Naive thymus-derived CD4-positive, alpha-beta T cell (primary cell): ENCODE results near the gene GDPD5. TPM values are rescaled to one million over a fixed set of nuclear protein-coding genes. Genes with fewer than 3 reads are reported as not detected.

Experiments used
- ATAC-seq: fragments of 150-1000 bp; cut with Tn5 transposase; 2 replicates; pipeline ENCODE4 v1.10.0; 2021; ENCODE audit warnings: mild to moderate bottlenecking, moderate library complexity
- CTCF ChIA-PET: fragments of 350-600 bp; sonication (Branson Sonifier 250); formaldehyde crosslinking; loops from one replicate; lab custom pipeline; 2021; ENCODE audit warnings: antibody characterized with exemption; lab: Charles Lee
- POLR2A ChIA-PET: fragments of 350-600 bp; sonication (Branson Sonifier 250); formaldehyde crosslinking; loops from one replicate; lab custom pipeline; 2021; ENCODE audit warnings: antibody characterized with exemption, inconsistent platforms; lab: Charles Lee
- DNase-seq, 9 donors: peaks; one replicate each; pipeline versions ENCODE4 v3.0.0 to v3.0.0-alpha.2; 2020 to 2022; ENCODE audit warnings: mixed read lengths in 1 of 9
- H3K27ac ChIP-seq: one replicate; pipeline ENCODE4 v1.7.0; 2013; ENCODE audit warnings: mild to moderate bottlenecking, low read depth, low read length, moderate library complexity
- H3K27me3 ChIP-seq, 2 donors: one replicate each; pipeline ENCODE4 v1.7.0; 2013; ENCODE audit warnings: low read length in 2 of 2, mild to moderate bottlenecking in 2 of 2, moderate library complexity in 2 of 2; ENCODE audit not compliant: control insufficient read depth in 2 of 2, insufficient read depth in 2 of 2
- H3K36me3 ChIP-seq, 3 experiments: 1 replicate in 2 of 3; 2 replicates in 1 of 3; pipeline ENCODE4 v1.7.0; 2013; ENCODE audit warnings: low read length in 3 of 3, mild to moderate bottlenecking in 3 of 3, moderate library complexity in 1 of 3; ENCODE audit not compliant: insufficient read depth in 3 of 3, control insufficient read depth in 2 of 3
- H3K4me1 ChIP-seq, 2 donors: one replicate each; pipeline ENCODE4 v1.7.0; 2013; ENCODE audit warnings: low read length in 2 of 2, mild to moderate bottlenecking in 2 of 2, moderate library complexity in 1 of 2; ENCODE audit not compliant: control insufficient read depth in 2 of 2, insufficient read depth in 2 of 2
- H3K4me3 ChIP-seq: 2 replicates; pipeline ENCODE4 v1.7.0; 2013; ENCODE audit warnings: mild to moderate bottlenecking, low read length
- H3K9me3 ChIP-seq, 3 experiments: 1 replicate in 2 of 3; 2 replicates in 1 of 3; pipeline ENCODE4 v1.7.0; 2013; ENCODE audit warnings: low read length in 3 of 3; ENCODE audit not compliant: control insufficient read depth in 2 of 3
- H3K27ac Mint-ChIP-seq, 9 donors: one replicate each; pipeline ENCODE4 v1.8.0; 2020 to 2022; ENCODE audit warnings: mixed read lengths in 9 of 9, mild to moderate bottlenecking in 8 of 9, moderate library complexity in 5 of 9, inconsistent platforms in 2 of 9
- H3K27me3 Mint-ChIP-seq, 5 donors: one replicate each; pipeline ENCODE4 v1.8.0; 2021 to 2022; ENCODE audit warnings: mixed read lengths in 5 of 5, mild to moderate bottlenecking in 1 of 5
- H3K36me3 Mint-ChIP-seq, 5 donors: one replicate each; pipeline ENCODE4 v1.8.0; 2020 to 2022; ENCODE audit warnings: mixed read lengths in 5 of 5, mild to moderate bottlenecking in 3 of 5, inconsistent platforms in 1 of 5
- H3K4me1 Mint-ChIP-seq, 7 donors: one replicate each; pipeline ENCODE4 v1.8.0; 2020 to 2022; ENCODE audit warnings: mixed read lengths in 7 of 7, mild to moderate bottlenecking in 3 of 7, inconsistent platforms in 1 of 7
- H3K4me3 Mint-ChIP-seq, 10 donors: one replicate each; pipeline ENCODE4 v1.8.0; 2020 to 2022; ENCODE audit warnings: mild to moderate bottlenecking in 10 of 10, mixed read lengths in 10 of 10, moderate library complexity in 6 of 10, inconsistent platforms in 2 of 10
- H3K9me3 Mint-ChIP-seq, 11 donors: one replicate each; pipeline ENCODE4 v1.8.0; 2020 to 2022; ENCODE audit warnings: mixed read lengths in 11 of 11, mild to moderate bottlenecking in 4 of 11, inconsistent platforms in 1 of 11, moderate library complexity in 1 of 11
- intact Hi-C, 2 donors: fragments of 100-400 bp; cut with micrococcal nuclease; formaldehyde crosslinking; loops; one replicate each; pipeline ENCODE4 v1.15.1; 2023
- polyA plus RNA-seq, 2 donors: library from polyadenylated mRNA; unstranded; fragments of 300-500 nt; fragmentation: Illumina TruSeq; gene quantifications; one replicate each; pipeline ENCODE4 v1.2.3, GENCODE V29; 2021
- total RNA-seq, 6 experiments: library from RNA in 5 of 6; stranded (reverse) in 5 of 6; gene quantifications; 1 replicate in 5 of 6; 2 replicates in 1 of 6; pipeline ENCODE4 v1.2.3 and lab custom pipeline; 2021 to 2026

GDPD5 gene
- total and polyA plus RNA-seq, 7 experiments from 2014 or later, result 3.9 to 50.3 (median 21.1) TPM

DNA sequence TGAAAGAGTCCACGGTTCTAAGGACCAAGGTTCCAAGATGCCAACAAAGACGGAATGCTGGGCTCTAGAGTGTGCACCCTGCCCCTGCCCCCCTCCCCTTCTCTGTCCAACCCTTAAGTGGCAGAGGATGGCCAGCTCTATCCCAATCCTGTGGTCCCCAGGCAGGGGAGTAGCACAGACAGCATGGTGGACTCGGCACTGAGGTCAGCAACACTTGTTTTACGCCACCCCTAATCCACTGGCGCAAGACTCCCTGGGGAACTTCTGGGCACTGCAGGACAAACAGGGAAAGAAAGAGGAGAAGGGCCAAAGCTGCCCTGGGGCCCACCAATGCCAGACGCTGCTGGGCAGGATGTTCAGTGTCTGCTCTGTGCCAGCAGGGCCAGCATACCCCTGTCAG lies 18.9 kb downstream of the GDPD5 start:
- Mint-ChIP-seq H3K9me3 (no peaks in the 10 kb centered on the region), H3K27ac (peak overlapping the region in 2 of 9 donors; percentile 14 to 96), H3K27me3 (no peaks in the 10 kb centered on the region), H3K36me3 (no peaks in the 10 kb centered on the region), H3K4me1 (peaks cover 13 to 25% (median 18%) of the 10 kb centered on the region in 7 donors), H3K4me3 (no peak overlapping the region)
- Histone ChIP-seq H3K4me1 (peaks cover 20 to 22% of the 10 kb centered on the region in 2 donors), H3K4me3 (no peak overlapping the region), H3K27ac (no peak overlapping the region), H3K27me3 (no peaks in the 10 kb centered on the region), H3K36me3 (no peaks in the 10 kb centered on the region), H3K9me3 (no peaks in the 10 kb centered on the region)
- ChIA-PET CTCF (no interaction called here), POLR2A (no interaction called here)
- ATAC-seq, result no peak
- intact Hi-C loops, result no loop called here
- no peak for DNase-seq

DNA sequence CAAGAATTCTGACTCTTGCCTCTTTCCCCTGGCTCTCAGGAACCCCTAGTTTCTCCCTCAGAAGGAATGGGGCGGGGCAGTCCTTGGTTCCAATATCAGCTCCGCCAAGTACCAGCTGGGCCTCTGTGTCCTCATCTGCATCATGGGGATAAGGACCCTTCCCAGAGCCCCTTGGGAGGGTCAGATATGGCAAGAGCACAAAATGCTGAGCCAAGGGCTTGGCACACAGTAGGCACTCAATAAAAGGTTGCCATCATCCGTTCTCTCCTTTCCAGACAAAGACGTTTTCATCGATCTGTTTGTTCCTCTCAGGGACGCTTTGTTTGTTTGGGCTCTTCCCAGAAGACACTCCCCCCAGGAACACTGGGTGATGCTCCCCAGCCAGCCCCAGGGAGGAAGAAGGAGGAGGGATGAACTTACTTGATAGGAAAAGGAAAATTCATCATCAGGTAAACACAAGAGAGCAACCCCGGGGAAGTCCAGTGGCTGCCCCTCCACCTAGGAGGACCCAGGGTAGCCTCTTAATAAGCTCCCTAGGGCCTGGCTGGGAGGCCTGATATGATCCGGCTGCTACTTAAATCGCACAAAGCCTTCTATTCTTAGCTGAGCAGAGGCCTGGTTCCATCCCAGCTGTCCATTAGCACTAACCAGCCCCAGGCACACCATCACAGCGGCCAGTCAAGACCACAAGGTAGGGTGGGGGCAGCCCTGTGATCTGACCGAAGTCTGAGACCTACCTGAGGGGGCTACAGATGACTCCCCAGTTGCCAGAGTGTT lies 19.6 kb downstream of the GDPD5 start:
- peak overlapping the region in 3 of 9 donors; percentile 5 to 33 (median 14) for H3K27ac Mint-ChIP-seq

DNA sequence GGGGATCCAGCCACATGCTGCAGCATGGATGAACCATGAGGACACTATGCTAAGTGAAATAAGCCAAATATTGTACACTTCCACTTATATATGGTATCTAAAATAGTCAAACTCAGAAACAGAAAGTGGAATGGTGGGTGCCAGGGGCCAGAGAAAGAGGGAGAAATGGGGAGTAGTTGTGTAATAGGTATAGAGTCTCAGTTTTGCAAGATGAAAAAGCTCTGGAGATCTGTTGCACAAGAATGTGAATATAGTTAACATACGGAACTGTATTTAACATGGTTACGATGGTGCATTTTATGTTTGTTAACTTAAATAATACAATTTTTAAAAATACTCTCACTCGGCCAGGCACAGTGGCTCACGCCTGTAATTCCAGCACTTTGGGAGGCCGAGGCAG lies 21.2 kb downstream of the GDPD5 start:
- H3K27ac ChIP-seq, result no peak overlapping the region
- no peaks in the 10 kb centered on the region for H3K27me3 ChIP-seq
- no peak overlapping the region for H3K4me3 Mint-ChIP-seq
- H3K9me3 Mint-ChIP-seq, result no peaks in the 10 kb centered on the region
- peaks cover 0 to 3% (median 0%) of the 10 kb centered on the region in 5 donors for H3K36me3 Mint-ChIP-seq
- H3K27me3 Mint-ChIP-seq, result no peaks in the 10 kb centered on the region
- peaks cover 13 to 32% (median 18%) of the 10 kb centered on the region in 7 donors for H3K4me1 Mint-ChIP-seq
- DNase-seq (no peak), ATAC-seq (no peak)
- intact Hi-C loops, result no loop called here
- no peaks in the 10 kb centered on the region for H3K9me3 ChIP-seq
- CTCF ChIA-PET, result no interaction called here
- H3K36me3 ChIP-seq, result no peaks in the 10 kb centered on the region
- POLR2A ChIA-PET, result interaction anchor here (0.6 kb wide), 1 partner anchor 116 kb away, joined by 4 read pairs; no protein-coding TSS in a partner anchor
- H3K4me3 ChIP-seq, result no peak overlapping the region
- peaks cover 19 to 20% of the 10 kb centered on the region in 2 donors for H3K4me1 ChIP-seq
- H3K27ac Mint-ChIP-seq, result no peak overlapping the region

More for the DNA sequence above, 19.6 kb downstream of the GDPD5 start:
- H3K4me3 Mint-ChIP-seq, result no peak overlapping the region
- Histone ChIP-seq H3K27me3 (no peaks in the 10 kb centered on the region), H3K27ac (no peak overlapping the region), H3K4me1 (peaks cover 20 to 22% of the 10 kb centered on the region in 2 donors), H3K9me3 (no peaks in the 10 kb centered on the region), H3K4me3 (no peak overlapping the region), H3K36me3 (no peaks in the 10 kb centered on the region)
- H3K4me1 Mint-ChIP-seq, result peaks cover 13 to 25% (median 18%) of the 10 kb centered on the region in 7 donors
- no peaks in the 10 kb centered on the region for H3K27me3 Mint-ChIP-seq
- H3K9me3 Mint-ChIP-seq, result no peaks in the 10 kb centered on the region
- ChIA-PET CTCF (no interaction called here), POLR2A (no interaction called here)
- DNase-seq, result no peak
- intact Hi-C loops, result no loop called here
- H3K36me3 Mint-ChIP-seq, result no peaks in the 10 kb centered on the region
- no peak for ATAC-seq

- Histone ChIP-seq H3K9me3 (no peaks in the 10 kb centered on the region), H3K4me3 (no peak overlapping the region), H3K36me3 (no peaks in the 10 kb centered on the region), H3K4me1 (peaks cover 11 to 12% of the 10 kb centered on the region in 2 donors), H3K27me3 (no peaks in the 10 kb centered on the region), H3K27ac (no peak overlapping the region)
- ChIA-PET CTCF (no interaction called here), POLR2A (no interaction called here)
- Mint-ChIP-seq H3K27ac (no peak overlapping the region), H3K4me3 (no peak overlapping the region), H3K4me1 (peaks cover 10 to 30% (median 14%) of the 10 kb centered on the region in 7 donors), H3K36me3 (peaks cover 0 to 3% (median 0%) of the 10 kb centered on the region in 5 donors), H3K27me3 (no peaks in the 10 kb centered on the region), H3K9me3 (no peaks in the 10 kb centered on the region)
- DNase-seq, result no peak
- intact Hi-C loops, result no loop called here
- no peak for ATAC-seq
These were observed 22.1 kb downstream of the GDPD5 start for GRCh38 chr11:75503531-75504099.

GRCh38 chr11:75502138-75502537 lies 23.6 kb downstream of the GDPD5 start:
- POLR2A ChIA-PET, result no interaction called here
- no peak overlapping the region for H3K27ac ChIP-seq
- H3K4me3 ChIP-seq, result no peak overlapping the region
- intact Hi-C loops, result no loop called here
- Mint-ChIP-seq H3K4me3 (no peak overlapping the region), H3K27ac (peak overlapping the region in 1 of 9 donors; percentile 52), H3K9me3 (no peaks in the 10 kb centered on the region), H3K27me3 (no peaks in the 10 kb centered on the region), H3K36me3 (peaks cover 0 to 3% (median 0%) of the 10 kb centered on the region in 5 donors), H3K4me1 (peaks cover 0 to 23% (median 0%) of the 10 kb centered on the region in 7 donors)
- ATAC-seq, result no peak
- H3K4me1 ChIP-seq, result no peaks in the 10 kb centered on the region
- no peaks in the 10 kb centered on the region for H3K9me3 ChIP-seq
- CTCF ChIA-PET, result no interaction called here
- no peaks in the 10 kb centered on the region for H3K27me3 ChIP-seq
- DNase-seq, result no peak
- H3K36me3 ChIP-seq, result no peaks in the 10 kb centered on the region

- ChIA-PET CTCF (interaction anchor here (0.7 kb wide), 1 partner anchor 22 kb away, joined by 3 read pairs; no protein-coding TSS in a partner anchor), POLR2A (no interaction called here)
- intact Hi-C loops, result no loop called here
- H3K27ac Mint-ChIP-seq, result peak overlapping the region in 1 of 9 donors; percentile 2
- DNase-seq, result no peak
- Histone ChIP-seq H3K36me3 (no peaks in the 10 kb centered on the region), H3K27me3 (no peaks in the 10 kb centered on the region), H3K9me3 (no peaks in the 10 kb centered on the region), H3K4me3 (no peak overlapping the region), H3K4me1 (no peaks in the 10 kb centered on the region), H3K27ac (no peak overlapping the region)
- H3K4me1 Mint-ChIP-seq, result peaks cover 0 to 23% (median 0%) of the 10 kb centered on the region in 7 donors
- no peaks in the 10 kb centered on the region for H3K27me3 Mint-ChIP-seq
- peaks cover 0 to 3% (median 0%) of the 10 kb centered on the region in 5 donors for H3K36me3 Mint-ChIP-seq
- no peak overlapping the region for H3K4me3 Mint-ChIP-seq
- ATAC-seq, result no peak
- no peaks in the 10 kb centered on the region for H3K9me3 Mint-ChIP-seq
These were observed 25.0 kb downstream of the GDPD5 start for GRCh38 chr11:75500742-75501141.
